ENCODE measurements around the gene PSG3. TPM values are rescaled to one million over a fixed set of nuclear protein-coding genes. Genes with fewer than 3 reads are reported as not detected.
"Not testable (repeated sequence)": the region's sequence is repeated elsewhere in the genome, so short reads cannot be mapped to it uniquely, and the experiment has no call there.

PSG3 gene
- total RNA-seq, 1 experiment from 2014 or later = not detected

- intact Hi-C loops (cut with micrococcal nuclease); POLR2A ChIA-PET: not testable (repeated sequence)
Measured at GRCh38 chr19:42767319-42767718, 27.0 kb upstream of the PSG3 start.

GRCh38 chr19:42766871-42767270 is 26.6 kb upstream of the PSG3 start:
- intact Hi-C loops (cut with micrococcal nuclease); BruUV-seq (replicated peaks): not testable (repeated sequence)
- CTCF ChIA-PET = interaction anchor here (0.9 to 1.3 kb wide), 2 partner anchors 10 to 73 kb away, joined by 5 read pairs; no protein-coding TSS in a partner anchor

More at GRCh38 chr19:42767319-42767718, 27.0 kb upstream of the PSG3 start:
- H3K9me2 ChIP-seq (ENCODE audit: insufficient read depth); H3K27me3 ChIP-seq (ENCODE audit: insufficient read depth, low read length); ATAC-seq; DNase-seq (ENCODE audit: low read depth, low spot score); H3K4me2 ChIP-seq (ENCODE audit: low read length); H3K9me3 ChIP-seq (ENCODE audit: control insufficient read depth in 1 of 2, insufficient read depth in 1 of 2, low read depth in 1 of 2, low read length in 2 of 2); RAD21 ChIA-PET (ENCODE audit: low non-redundant PET in 1 of 2, low total read pairs in 2 of 2, uncharacterized antibody in 2 of 2, unreplicated experiment in 2 of 2); H3K27ac ChIP-seq (ENCODE audit: low read depth, low read length); H3K4me1 ChIP-seq (ENCODE audit: control insufficient read depth in 1 of 2, insufficient read depth in 2 of 2, low read length in 2 of 2); H3K79me2 ChIP-seq (ENCODE audit: insufficient read depth, low read length); H3K36me3 ChIP-seq (ENCODE audit: control insufficient read depth in 1 of 2, insufficient read depth in 2 of 2, low read length in 2 of 2); H4K20me1 ChIP-seq (ENCODE audit: insufficient read depth); H2AFZ ChIP-seq (ENCODE audit: low read depth, low read length, poor library complexity, severe bottlenecking); H3K9ac ChIP-seq (ENCODE audit: low read length); BruUV-seq (replicated peaks); H3K4me3 ChIP-seq (replicated peaks in 1 of 2; ENCODE audit: low read depth in 1 of 2, low read length in 2 of 2): not testable (repeated sequence)
- CTCF ChIA-PET = interaction anchor here (0.9 to 1.3 kb wide), 2 partner anchors 10 to 74 kb away, joined by 5 read pairs; no protein-coding TSS in a partner anchor
- TF ChIP-seq CTCF (IDR thresholded peaks at IDR 0.05 in 2 of 3, conservative IDR thresholded peaks at IDR 0.05 in 1 of 3; ENCODE audit: borderline replicate concordance in 1 of 3, insufficient read depth in 1 of 3, low read depth in 2 of 3, low read length in 2 of 3) = peak in 2 of 3 experiments; percentile 12 to 20; a peak in 1 of 6 replicates

More at GRCh38 chr19:42766871-42767270, 26.6 kb upstream of the PSG3 start:
- ATAC-seq; DNase-seq (ENCODE audit: low read depth, low spot score); H3K27me3 ChIP-seq (ENCODE audit: insufficient read depth, low read length); H3K27ac ChIP-seq (ENCODE audit: low read depth, low read length); POLR2A ChIA-PET; H3K9me2 ChIP-seq (ENCODE audit: insufficient read depth); RAD21 ChIA-PET (ENCODE audit: low non-redundant PET in 1 of 2, low total read pairs in 2 of 2, uncharacterized antibody in 2 of 2, unreplicated experiment in 2 of 2); H3K4me1 ChIP-seq (ENCODE audit: control insufficient read depth in 1 of 2, insufficient read depth in 2 of 2, low read length in 2 of 2); H3K79me2 ChIP-seq (ENCODE audit: insufficient read depth, low read length); H2AFZ ChIP-seq (ENCODE audit: low read depth, low read length, poor library complexity, severe bottlenecking); H3K4me3 ChIP-seq (replicated peaks in 1 of 2; ENCODE audit: low read depth in 1 of 2, low read length in 2 of 2); H3K4me2 ChIP-seq (ENCODE audit: low read length); H3K9ac ChIP-seq (ENCODE audit: low read length); H3K36me3 ChIP-seq (ENCODE audit: control insufficient read depth in 1 of 2, insufficient read depth in 2 of 2, low read length in 2 of 2); H3K9me3 ChIP-seq (ENCODE audit: control insufficient read depth in 1 of 2, insufficient read depth in 1 of 2, low read depth in 1 of 2, low read length in 2 of 2); H4K20me1 ChIP-seq (ENCODE audit: insufficient read depth): not testable (repeated sequence)
